C4-2B (cell line): ENCODE data around the gene HAUS2.
"Not testable (repeated sequence)": the region's sequence is repeated elsewhere in the genome, so short reads cannot be mapped to it uniquely, and the experiment has no call there.

Experiments
- H3K27ac ChIP-seq: fragments of 450-650 bp; 2 replicates; pipeline ENCODE4 v1.5.1; 2017
- ZFX ChIP-seq: fragments of 450-650 bp; IDR thresholded peaks from 2 replicates; pipeline ENCODE4 v1.6.1; 2017
- TF ChIP-seq, protein P1 (sequence below): fragments of 450-650 bp; conservative IDR thresholded peaks from 2 replicates; pipeline ENCODE4 v1.5.1; 2017; ENCODE audit warnings: mild to moderate bottlenecking

Gene HAUS2

GRCh38 chr15:42549741-42550392, 1.2 kb downstream of the HAUS2 start:
- TF ChIP-seq, protein P1, sequence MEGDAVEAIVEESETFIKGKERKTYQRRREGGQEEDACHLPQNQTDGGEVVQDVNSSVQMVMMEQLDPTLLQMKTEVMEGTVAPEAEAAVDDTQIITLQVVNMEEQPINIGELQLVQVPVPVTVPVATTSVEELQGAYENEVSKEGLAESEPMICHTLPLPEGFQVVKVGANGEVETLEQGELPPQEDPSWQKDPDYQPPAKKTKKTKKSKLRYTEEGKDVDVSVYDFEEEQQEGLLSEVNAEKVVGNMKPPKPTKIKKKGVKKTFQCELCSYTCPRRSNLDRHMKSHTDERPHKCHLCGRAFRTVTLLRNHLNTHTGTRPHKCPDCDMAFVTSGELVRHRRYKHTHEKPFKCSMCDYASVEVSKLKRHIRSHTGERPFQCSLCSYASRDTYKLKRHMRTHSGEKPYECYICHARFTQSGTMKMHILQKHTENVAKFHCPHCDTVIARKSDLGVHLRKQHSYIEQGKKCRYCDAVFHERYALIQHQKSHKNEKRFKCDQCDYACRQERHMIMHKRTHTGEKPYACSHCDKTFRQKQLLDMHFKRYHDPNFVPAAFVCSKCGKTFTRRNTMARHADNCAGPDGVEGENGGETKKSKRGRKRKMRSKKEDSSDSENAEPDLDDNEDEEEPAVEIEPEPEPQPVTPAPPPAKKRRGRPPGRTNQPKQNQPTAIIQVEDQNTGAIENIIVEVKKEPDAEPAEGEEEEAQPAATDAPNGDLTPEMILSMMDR: no peak
- no peak for TF ChIP-seq ZFX
- peak overlapping the region; percentile 82 for H3K27ac ChIP-seq

DNA sequence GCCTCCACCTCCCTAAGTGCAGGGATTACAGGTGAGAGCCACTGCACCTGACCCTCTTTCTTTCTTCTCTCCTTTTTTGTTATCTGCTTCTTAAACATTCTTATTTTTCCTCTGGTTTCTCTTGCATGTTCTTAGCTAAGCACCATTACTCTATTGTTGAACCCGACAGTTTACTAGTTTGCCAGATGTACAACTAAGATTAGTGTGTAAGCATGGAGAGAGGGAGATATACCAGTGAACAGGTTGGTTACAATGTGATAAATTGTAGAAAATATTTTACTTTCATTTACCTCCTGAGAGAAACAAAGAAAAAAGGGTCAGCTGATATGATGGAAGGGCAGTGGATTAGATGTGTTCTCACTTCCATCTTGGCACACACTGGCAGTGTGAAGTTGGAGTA, 4.9 kb downstream of the HAUS2 start:
- H3K27ac ChIP-seq: no peak overlapping the region
- no peak for TF ChIP-seq ZFX
- TF ChIP-seq, protein P1: no peak

DNA sequence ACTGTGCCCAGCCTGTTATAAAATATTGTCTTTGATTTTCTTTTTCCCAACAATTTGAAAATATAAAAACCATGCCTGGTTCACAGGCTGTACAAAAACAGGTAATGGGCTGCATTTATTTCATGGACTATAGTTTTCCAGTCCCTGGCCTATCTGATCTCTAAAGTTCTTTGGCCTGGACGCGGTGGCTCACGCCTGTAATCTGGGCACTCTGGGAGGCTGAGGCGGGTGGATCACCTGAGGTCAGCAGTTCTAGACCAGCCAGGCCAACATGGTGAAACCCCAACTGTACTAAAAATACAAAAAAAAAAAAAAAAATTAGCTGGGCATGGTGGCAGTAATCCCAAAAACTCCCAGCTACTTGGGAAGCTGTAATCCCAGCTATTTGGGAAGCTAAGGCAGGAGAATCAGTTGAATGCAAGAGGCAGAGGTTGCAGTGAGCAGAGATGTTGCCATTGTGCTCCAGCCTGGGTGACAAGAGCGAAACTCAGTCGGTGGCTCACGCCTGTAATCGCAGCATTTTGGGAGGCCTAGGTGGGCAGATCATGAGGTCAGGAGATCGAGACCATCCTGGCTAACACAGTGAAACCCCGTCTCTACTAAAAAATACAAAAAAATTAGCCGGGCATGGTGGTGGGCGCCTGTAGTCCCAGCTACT, 8.0 kb downstream of the HAUS2 start:
- not testable (repeated sequence) for H3K27ac ChIP-seq

- TF ChIP-seq, protein P1: no peak
- TF ChIP-seq ZFX: no peak
- no peak overlapping the region for H3K27ac ChIP-seq
Observed at GRCh38 chr15:42558739-42559138, 10.1 kb downstream of the HAUS2 start.

DNA sequence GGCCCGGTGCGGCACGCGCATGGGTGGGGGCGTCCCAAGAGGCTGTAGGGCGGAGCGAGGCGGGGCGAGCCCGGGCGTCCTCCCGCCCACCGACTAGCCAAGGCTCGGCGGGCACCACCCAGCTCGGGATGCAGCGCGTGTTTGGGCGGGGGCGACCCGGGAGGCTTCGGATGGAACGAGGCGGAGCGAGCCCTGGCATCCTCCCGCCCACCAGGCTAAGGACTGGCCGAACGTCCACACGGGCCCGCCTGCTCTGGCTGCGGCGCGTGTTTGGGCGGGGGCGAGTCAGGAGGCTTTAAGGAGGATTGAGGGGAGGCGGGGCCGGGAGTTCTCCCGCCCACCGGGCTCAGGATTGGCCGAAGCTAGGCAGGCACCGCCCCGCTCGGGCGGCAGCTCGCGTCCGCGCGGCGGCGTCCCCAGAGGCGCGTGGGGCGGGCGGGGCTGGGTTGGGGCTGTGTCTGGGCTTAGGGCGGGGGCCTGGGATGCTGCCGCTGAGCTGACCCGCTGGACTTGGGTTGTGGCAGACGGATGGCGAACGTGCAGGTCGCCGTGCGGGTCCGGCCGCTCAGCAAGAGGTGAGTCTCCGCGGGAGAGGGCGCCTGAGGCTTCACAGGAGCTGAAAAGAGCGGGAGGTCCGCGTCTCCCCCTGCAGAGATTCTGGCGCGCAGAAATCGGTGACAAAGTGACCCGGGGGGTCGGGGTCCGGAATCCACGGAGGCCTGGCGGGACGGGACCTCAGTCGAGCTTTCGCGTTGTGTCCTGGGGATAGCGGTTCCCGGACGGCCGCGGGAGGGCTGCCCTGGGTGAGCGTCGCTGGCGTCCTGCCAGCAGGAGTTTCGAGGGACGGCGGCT, 26.8 kb downstream of the HAUS2 start, which contains the start of gene STARD9:
Gene STARD9 (plus strand): TSS at position 419 of the 852 bp plus-strand sequence. CDS start 110 bp downstream, at position 529.
- no peak for TF ChIP-seq ZFX
- TF ChIP-seq, protein P1: no peak

GRCh38 chr15:42576040-42576594, 27.5 kb downstream of the HAUS2 start:
- TF ChIP-seq, protein P1: no peak
- no peak for TF ChIP-seq ZFX
- peak overlapping the region; percentile 46 for H3K27ac ChIP-seq

More for the DNA sequence above, 26.8 kb downstream of the HAUS2 start, which contains the start of gene STARD9:
- peak within 1 kb of the TSS; percentile 48 for H3K27ac ChIP-seq

DNA sequence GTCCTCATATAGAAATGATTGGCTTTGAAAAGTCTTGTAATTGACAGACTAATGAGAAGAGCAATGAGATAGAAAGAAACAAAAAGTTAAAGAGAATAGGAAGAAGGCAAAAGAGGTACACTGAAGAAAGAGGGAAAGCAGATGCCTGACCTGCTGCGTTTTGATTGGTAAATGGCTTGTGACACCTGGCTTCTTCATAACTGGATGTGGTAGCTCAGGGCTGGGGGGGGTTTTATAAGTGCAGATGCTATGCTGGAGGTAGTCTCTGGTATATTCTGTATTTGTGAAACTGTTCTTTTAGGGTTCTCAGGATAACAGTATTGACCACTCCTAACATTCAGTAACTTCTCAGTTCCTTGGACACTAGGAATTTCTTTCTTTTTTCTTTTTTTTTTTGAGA, 28.1 kb downstream of the HAUS2 start:
- TF ChIP-seq, protein P1: no peak
- TF ChIP-seq ZFX: no peak
- H3K27ac ChIP-seq: no peak overlapping the region
